ENCODE results near the gene VRK3. TPM values are rescaled to one million over a fixed set of nuclear protein-coding genes. Genes with fewer than 3 reads are reported as not detected.

The VRK3 gene
- total RNA-seq, 1 donor from 2014 or later = 27.6 TPM

DNA sequence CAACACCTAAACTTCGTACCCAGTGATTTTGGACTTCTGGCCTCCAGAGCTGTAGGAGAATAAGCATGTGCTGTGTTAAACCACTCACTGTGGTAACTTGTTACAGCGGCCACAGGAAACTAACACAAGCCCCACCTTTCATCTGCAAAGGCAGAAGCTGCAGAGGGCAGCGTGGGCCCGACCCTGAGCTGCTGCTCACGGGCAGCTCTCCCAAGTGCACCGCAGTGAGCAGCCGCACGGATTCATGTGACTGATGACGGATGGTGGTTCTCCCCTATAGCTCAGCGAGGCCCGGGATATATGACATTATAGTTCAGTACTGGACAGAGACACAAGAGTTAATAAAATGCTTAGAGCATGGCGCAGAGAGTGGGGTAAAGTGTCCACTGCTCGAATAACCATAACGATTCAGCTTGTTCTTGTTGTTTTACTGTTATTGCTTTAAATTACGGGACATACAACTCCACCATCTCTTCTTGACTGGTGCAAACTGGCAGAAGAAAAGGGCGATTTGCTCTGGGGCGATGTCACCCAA lies 21.9 kb downstream of the VRK3 start:
- intact Hi-C loops (cut with DNase I) = no loop called here
- Histone ChIP-seq H3K36me3 (peaks cover 57 to 67% of the 10 kb centered on the region in 2 donors), H3K27me3 (no peaks in the 10 kb centered on the region), H3K27ac (peak overlapping the region; percentile 89 to 95), H3K9me3 (no peaks in the 10 kb centered on the region), H3K4me1 (peaks cover 22 to 24% of the 10 kb centered on the region in 2 donors), H3K4me3 (no peak overlapping the region)
- TF ChIP-seq CTCF (IDR thresholded peaks at IDR 0.05) = no peak
- no peak for DNase-seq (ENCODE audit: low spot score in 2 of 2)

DNA sequence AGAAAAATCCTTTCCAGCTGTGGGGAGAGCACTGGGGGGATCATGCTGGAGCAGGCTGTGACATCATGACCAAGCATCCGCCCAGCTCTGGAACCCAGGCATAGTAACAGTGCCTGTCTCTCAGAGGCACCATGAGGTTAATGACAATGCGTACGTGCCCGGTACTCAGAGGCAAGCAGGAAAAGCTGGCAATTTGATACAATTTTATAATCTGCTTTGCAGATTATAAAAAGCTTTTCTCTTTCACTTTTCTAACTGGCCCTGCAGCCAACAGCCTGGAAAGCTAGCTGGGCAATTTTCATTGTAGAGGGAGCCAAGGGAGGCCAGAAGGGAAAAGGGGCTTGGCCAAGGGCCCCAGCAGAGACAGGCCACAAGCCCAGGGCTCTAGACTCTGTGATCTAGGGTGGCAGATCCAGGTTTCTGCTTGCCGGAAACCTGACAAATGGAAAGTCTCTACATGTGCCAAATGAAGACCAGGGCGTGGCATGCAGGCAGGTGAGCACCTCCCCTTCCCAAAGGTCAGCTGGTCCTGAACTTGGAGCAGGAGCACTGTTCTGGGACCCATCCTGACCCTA lies 22.7 kb downstream of the VRK3 start:
- intact Hi-C loops (cut with DNase I) = no loop called here
- TF ChIP-seq CTCF (IDR thresholded peaks at IDR 0.05) = no peak
- H3K9me3 ChIP-seq = no peaks in the 10 kb centered on the region
- H3K4me1 ChIP-seq = peaks cover 22 to 24% of the 10 kb centered on the region in 2 donors
- DNase-seq (ENCODE audit: low spot score in 2 of 2) = no peak
- peaks cover 55 to 65% of the 10 kb centered on the region in 2 donors for H3K36me3 ChIP-seq
- no peak overlapping the region for H3K4me3 ChIP-seq
- H3K27me3 ChIP-seq = no peaks in the 10 kb centered on the region
- H3K27ac ChIP-seq = peak overlapping the region; percentile 89 to 95

DNA sequence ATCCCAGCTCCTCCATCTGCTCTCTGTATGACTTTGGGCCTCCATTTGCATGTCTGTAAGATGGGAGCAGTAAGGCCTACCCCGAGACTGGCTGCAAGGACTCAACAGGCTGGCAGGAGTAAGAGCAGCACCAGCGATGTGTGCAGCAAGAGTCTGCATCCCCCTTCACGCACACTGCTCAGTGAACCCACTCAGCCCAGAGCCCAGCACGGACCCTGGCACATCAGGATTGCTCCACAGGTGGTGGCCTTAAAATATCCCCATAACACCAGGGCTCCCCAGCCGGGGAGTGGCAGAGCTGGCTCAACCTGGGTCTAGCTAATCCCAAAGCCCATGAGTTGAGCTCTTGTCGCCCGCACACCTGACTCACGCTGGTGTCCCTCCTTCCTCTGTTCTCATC lies 23.4 kb downstream of the VRK3 start:
- TF ChIP-seq CTCF (IDR thresholded peaks at IDR 0.05) = no peak
- Histone ChIP-seq H3K9me3 (no peaks in the 10 kb centered on the region), H3K36me3 (peaks cover 55 to 65% of the 10 kb centered on the region in 2 donors), H3K27ac (peak overlapping the region; percentile 12 to 95), H3K4me1 (peaks cover 22 to 24% of the 10 kb centered on the region in 2 donors), H3K27me3 (no peaks in the 10 kb centered on the region), H3K4me3 (no peak overlapping the region)
- DNase-seq (ENCODE audit: low spot score in 2 of 2) = no peak
- intact Hi-C loops (cut with DNase I) = no loop called here

DNA sequence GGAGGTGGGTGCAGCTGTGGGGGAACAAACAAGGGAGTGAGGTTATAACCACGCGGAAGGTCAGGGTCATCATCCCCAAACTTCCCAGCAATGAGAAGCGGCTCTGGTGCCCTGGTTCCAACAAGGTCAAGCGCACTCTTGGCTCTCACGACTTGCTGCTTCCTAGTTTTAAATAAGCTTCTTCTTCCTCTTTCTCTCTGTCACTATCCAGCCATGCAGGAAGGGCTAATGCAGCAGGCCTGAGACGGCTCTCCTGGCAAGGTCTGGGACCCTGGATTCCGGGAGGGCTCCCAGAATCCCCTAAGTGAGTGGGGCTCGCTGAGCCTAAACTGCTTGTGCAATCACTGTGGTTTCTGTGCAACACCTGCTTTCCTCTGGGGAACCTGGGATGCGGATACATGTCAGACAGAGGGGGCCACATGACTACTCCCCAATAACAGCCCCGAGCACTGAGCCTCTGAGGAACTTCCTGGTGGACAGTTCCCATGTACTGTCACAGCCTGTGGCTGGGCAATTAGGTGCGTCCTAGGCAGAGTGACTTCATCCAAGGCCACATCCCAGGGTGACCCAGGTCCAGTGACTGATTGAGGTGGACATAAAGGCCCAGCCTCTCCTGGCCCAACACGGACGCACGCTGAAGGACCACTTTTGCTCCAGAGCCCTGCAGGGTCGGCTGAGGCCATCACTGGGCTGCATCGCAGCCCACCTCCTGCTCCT lies 24.2 kb downstream of the VRK3 start:
- no peaks in the 10 kb centered on the region for H3K9me3 ChIP-seq
- H3K27ac ChIP-seq = peak overlapping the region in 1 of 2 donors; percentile 3
- no peak for DNase-seq (ENCODE audit: low spot score in 2 of 2)
- H3K4me3 ChIP-seq = no peak overlapping the region
- peaks cover 22 to 24% of the 10 kb centered on the region in 2 donors for H3K4me1 ChIP-seq
- peaks cover 53 to 64% of the 10 kb centered on the region in 2 donors for H3K36me3 ChIP-seq
- intact Hi-C loops (cut with DNase I) = no loop called here
- H3K27me3 ChIP-seq = no peaks in the 10 kb centered on the region
- TF ChIP-seq CTCF (IDR thresholded peaks at IDR 0.05) = no peak

DNA sequence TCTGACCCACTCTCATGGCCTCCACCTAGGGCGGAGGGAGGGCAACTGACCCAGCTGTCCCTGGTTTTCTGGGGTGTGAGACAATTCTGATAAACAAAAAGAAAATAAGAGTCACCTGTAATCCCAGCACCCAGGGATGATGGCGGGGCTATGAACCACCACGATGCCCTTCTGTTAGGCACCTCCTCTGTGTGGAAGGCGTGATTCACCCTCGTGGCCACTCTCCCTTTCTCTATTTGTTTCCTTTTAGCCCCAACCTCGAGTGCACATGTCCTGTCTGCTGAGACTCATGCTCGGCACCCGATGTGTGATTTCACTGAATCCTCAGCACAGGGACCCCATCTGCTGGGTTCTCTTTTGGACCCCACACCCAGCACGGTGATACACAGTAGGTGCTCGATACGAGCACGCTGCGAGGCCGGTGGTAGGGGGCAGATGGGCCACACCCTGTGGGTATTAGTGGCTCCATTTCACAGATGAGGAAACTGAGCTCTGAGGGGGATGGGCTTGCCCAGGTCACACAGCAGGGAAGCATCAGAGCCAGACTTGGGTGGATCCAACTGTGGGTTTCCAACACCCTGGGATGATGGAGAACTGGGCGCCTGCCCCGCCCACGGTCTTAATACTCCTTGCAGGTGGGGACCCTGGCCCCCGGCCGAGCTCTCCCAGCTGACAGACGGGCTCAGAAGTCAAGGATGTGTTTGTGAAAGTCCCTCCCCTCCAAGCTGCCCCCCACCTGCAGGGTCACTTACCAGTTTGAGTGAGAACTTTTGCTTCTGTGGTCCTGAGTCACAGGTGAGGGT lies 24.9 kb downstream of the VRK3 start:
- no peak for DNase-seq (ENCODE audit: low spot score in 2 of 2)
- Histone ChIP-seq H3K27me3 (no peaks in the 10 kb centered on the region), H3K4me1 (peaks cover 22 to 24% of the 10 kb centered on the region in 2 donors), H3K36me3 (peaks cover 54 to 62% of the 10 kb centered on the region in 2 donors), H3K9me3 (no peaks in the 10 kb centered on the region), H3K27ac (no peak overlapping the region), H3K4me3 (no peak overlapping the region)
- no peak for TF ChIP-seq CTCF (IDR thresholded peaks at IDR 0.05)
- intact Hi-C loops (cut with DNase I) = no loop called here
